GM18868 (cell line): ENCODE measurements around the gene MYCL.

Experiments
- ATAC-seq: cut with Tn5 transposase; IDR thresholded peaks from one replicate; pipeline ENCODE4 v1.9.1; 2021; ENCODE audit warnings: mild to moderate bottlenecking, moderate library complexity; ENCODE audit not compliant: unreplicated experiment

Gene MYCL

DNA sequence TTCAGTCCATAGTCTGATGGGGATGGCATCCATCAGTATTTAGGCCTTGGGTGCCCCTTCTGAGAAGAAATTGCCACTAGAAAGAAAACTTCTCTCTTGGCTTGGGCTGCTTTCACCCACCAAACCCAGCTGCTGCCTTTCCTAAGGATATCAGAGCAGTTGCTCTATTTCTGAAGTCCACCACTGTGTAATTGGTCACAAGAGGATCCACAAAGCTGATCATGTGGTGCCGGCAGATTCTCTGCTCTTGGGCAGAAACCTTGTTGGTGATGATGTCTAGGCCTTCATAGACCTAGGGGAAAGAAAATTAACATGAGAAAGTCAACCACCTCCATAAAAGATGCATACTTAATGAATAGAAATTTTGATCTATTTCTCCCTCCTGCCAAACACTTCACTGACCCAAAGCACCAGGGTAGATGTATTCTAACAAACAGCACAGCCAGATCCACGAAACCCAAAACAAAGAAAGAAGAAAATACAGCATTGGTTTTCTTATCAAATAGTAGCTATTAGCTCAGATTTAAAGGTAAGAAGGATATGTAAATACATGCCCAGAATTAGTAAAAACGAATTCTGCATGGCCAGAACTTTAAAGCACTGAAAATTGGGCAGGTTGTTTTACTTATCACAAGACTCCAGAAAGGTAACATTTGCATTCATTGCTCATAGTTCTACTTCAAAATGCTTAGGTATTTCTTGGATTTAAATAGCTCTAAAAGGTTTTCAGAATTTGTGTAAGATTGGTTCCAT, 44.4 kb downstream of the MYCL start:
- no peak for ATAC-seq

DNA sequence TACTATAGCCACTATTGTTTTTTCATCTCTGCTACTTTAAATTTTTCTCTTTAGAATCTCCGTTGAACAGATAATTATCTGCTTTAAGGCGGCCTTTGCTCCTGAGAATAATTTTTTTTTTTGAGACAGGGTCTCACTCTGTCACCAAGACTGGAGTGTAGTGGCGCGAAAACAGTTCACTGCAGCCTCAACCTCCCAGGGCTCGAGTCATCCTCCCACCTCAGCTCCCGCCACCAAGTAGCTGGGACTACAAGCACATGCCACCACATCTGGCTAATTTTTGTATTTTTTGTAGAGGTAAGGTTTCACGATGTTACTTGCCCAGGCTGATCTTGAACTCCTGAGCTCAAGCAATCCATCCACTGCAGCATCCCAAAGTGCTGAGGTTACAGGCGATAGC, 47.0 kb downstream of the MYCL start:
- no peak for ATAC-seq

GRCh38 chr1:39854314-39854713, 47.4 kb downstream of the MYCL start:
- ATAC-seq, result no peak

DNA sequence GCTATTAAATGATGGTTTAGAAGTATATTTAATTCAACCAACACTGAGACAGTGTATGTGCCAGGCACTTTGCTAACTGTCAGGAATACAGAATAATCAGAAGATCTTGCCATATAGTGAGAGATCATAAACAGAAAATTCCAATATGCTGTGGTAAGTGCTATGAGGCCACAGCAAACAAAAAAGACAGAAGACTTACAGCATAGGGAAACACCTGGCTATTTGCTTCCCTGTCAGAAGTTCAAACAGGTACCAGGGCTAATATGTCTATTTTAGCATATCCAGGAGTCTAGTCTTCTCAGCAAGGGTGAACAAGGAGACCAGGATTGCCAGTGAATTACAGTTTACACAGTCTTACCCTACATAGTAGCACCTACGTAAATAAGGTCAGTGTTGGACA, 48.8 kb downstream of the MYCL start:
- ATAC-seq, result no peak

- no peak for ATAC-seq
Observed at GRCh38 chr1:39852214-39852791, 49.4 kb downstream of the MYCL start.

DNA sequence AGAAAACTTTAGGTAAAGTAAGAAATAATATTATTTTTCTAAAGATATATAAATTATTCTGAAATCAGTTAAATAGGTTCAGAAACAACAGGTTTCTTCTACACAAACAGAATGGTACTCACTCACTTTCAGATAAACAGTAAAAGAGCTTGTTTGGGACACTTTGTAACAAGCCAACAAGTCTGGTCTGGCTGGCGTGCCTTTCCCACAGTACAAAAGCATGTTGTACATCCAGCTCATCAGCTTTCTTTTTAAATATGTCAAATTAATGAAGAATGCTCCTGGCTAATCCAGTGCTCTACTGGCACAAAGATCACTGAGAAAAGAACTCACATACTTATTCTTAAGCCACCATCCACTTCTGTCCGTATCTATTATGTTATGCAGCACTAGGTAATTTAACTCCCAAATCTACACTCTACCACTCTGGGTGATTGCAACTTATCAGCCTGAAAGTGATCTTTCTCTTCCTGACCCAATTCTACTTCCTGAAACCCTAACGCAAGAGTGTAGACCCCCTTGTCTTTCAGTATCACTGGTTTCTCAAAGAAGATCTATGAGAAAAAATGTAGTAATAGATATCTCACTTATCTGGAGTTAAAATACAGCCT, 51.0 kb downstream of the MYCL start:
- no peak for ATAC-seq

GRCh38 chr1:39849203-39849602, 52.5 kb downstream of the MYCL start:
- ATAC-seq, result no peak

DNA sequence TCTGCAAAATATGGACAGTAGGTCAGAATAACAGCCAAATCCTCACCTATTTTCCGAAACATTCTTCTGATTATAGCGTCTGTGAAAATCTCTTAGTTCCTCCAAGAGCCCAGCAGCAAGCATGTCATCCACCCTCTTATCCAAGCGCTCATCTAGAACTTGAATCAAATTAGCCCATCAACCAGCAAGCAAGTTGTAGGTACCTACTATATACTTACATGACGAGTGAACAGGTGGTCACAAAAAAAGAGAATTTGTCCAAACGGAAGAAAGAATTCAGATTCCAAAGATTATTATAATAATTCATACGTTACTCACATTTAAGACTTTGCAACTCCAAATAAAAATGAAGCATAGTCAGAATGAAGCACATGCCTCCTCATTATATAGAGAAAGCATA, 53.8 kb downstream of the MYCL start:
- ATAC-seq, result no peak

- no peak for ATAC-seq
Observed at GRCh38 chr1:39846796-39847195, 54.9 kb downstream of the MYCL start.

DNA sequence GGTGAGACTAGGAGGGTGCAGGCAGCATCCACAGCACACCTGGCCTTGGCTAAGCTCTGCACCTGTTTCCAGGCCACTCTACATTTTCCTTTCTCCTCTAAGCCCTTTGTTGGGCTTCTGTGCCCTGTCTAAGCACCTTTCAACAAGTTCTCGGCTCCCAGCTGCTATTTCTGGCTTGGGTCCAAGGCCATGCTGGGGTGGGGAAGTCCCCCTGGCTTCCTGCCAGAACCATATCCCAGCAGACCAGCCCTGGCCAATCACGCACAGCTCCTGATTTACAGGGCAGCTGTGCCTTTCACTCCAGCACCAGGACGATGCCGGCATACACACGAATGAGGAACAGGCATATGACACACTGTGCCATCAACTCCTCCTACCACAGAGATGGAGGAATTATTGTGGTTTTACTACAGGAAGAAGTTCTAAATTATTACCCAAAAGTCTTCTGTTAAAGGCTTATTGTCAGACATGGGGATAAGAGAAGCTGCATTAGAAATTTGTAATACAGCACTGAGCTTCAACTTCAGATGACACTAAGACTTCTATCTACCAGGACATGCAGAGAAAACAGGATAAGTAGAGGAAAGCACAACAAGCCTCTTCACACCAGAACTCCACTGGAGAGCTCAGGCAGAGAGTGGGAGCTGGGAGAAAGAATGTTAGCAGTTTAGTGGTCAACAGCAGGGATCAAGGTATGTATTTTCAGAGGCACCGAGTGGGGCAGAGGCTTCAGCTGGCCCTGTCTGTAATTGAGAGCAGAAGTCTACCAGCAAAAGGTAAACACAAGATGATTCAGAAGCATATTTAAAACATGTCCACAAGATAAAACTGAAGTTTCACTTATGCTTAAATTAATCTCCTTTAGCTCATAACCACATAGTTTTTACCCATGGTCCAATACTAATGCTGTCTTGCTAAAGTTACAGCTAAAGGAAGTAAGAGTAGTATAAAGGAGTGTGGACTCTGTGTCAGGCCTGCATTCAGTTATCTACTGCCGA, 55.8 kb downstream of the MYCL start:
- peak; percentile 82 for ATAC-seq
